Sigmoid colon (tissue), 7 donors: ENCODE measurements around the gene CLEC4C. TPM values are rescaled to one million over a fixed set of nuclear protein-coding genes. Genes with fewer than 3 reads are reported as not detected.

Experiments
- polyA plus RNA-seq, 3 donors: library from polyadenylated mRNA; stranded (reverse); fragments of 200-250 nt; gene quantifications; one replicate each; pipeline ENCODE4 v1.2.3, GENCODE V29; 2013
- small RNA-seq, 3 donors: library from RNA; depleted of rRNA; stranded (forward); fragments of <200 nt; gene quantifications; one replicate each; pipeline ENCODE3, GENCODE V24; 2016
- total RNA-seq, 4 donors: library from RNA; depleted of rRNA; stranded (reverse); fragments of >200 nt; gene quantifications; one replicate each; pipeline ENCODE4 v1.1.0, GENCODE V29; 2016
- donor health status: healthy with polysubstance abuse.
- donor health status: Bipolar disorder and iron deficiency.
- donor health status: healthy.

CLEC4C gene
- total and polyA plus RNA-seq, 7 donors = 0.16 TPM; not detected in 6

Small RNAs within 50 kb of the gene (small RNA-seq; reads per million reads assigned to genes)
- gene RF00019 = 0 reads per million in 3 donors

Other genes with a start within 250 kb of the CLEC4C start
- 100 to 1,000 TPM in 3 of 4 donors, 10 to 100 TPM in 1; 81.4 to 254 (median 231) TPM for gene CD163, start 243.6 kb downstream of the CLEC4C start, total RNA-seq
- gene CD163, start 243.6 kb downstream of the CLEC4C start, polyA plus RNA-seq = 100 to 1,000 TPM in 1 of 3 donors, 10 to 100 TPM in 2; 21.0 to 108 (median 72.0) TPM
- not detected for gene APOBEC1, start 81.5 kb downstream of the CLEC4C start, total RNA-seq
- 10 to 100 TPM in 2 of 3 donors, 1 to 10 TPM in 1; 7.7 to 31.4 (median 18.0) TPM for gene APOBEC1, start 81.5 kb downstream of the CLEC4C start, polyA plus RNA-seq
- not detected for gene GDF3, start 51.6 kb downstream of the CLEC4C start, total RNA-seq
- gene GDF3, start 51.6 kb downstream of the CLEC4C start, polyA plus RNA-seq = not detected
- gene DPPA3, start 35.9 kb downstream of the CLEC4C start, total RNA-seq = not detected
- gene DPPA3, start 35.9 kb downstream of the CLEC4C start, polyA plus RNA-seq = not detected
- gene NANOGNB, start 17.8 kb upstream of the CLEC4C start, total RNA-seq = not detected
- gene NANOGNB, start 17.8 kb upstream of the CLEC4C start, polyA plus RNA-seq = not detected
- under 1 TPM in 3 of 4 donors, not detected in 1; under 0.01 to 0.28 (median under 0.01) TPM for gene NANOG, start 42.0 kb upstream of the CLEC4C start, total RNA-seq
- not detected for gene NANOG, start 42.0 kb upstream of the CLEC4C start, polyA plus RNA-seq
- gene SLC2A14, start 125.5 kb upstream of the CLEC4C start, total RNA-seq = 1 to 10 TPM in 1 of 4 donors, not detected in 3; 1.4 TPM
- under 1 TPM in 1 of 3 donors, not detected in 2; 0.04 TPM for gene SLC2A14, start 125.5 kb upstream of the CLEC4C start, polyA plus RNA-seq
- gene SLC2A3, start 188.8 kb upstream of the CLEC4C start, total RNA-seq = 100 to 1,000 TPM in 1 of 4 donors, 10 to 100 TPM in 3; 12.8 to 110 (median 30.9) TPM
- gene SLC2A3, start 188.8 kb upstream of the CLEC4C start, polyA plus RNA-seq = 10 to 100 TPM in 1 of 3 donors, 1 to 10 TPM in 2; 3.0 to 12.6 (median 6.0) TPM